Parathyroid adenoma (tissue), 2 donors: ENCODE measurements around the gene ANO10.

Experiments used
- H2AFZ ChIP-seq: fragments of 300-600 bp; sonication (generic); one replicate; pipeline ENCODE4 v1.7.0; 2017; ENCODE audit warnings: antibody characterized with exemption, mild to moderate bottlenecking
- H3K27ac ChIP-seq: fragments of 300-600 bp; sonication (generic); one replicate; pipeline ENCODE4 v1.7.0; 2017
- H3K27me3 ChIP-seq: fragments of 300-600 bp; sonication (generic); one replicate; pipeline ENCODE4 v1.7.0; 2017; ENCODE audit warnings: low read length; ENCODE audit not compliant: control insufficient read depth, insufficient read depth
- H3K36me3 ChIP-seq: fragments of 300-600 bp; sonication (generic); one replicate; pipeline ENCODE4 v1.7.0; 2017; ENCODE audit warnings: low read length; ENCODE audit not compliant: control insufficient read depth, insufficient read depth
- H3K4me1 ChIP-seq: fragments of 300-600 bp; sonication (generic); one replicate; pipeline ENCODE4 v1.7.0; 2017; ENCODE audit warnings: control low read depth
- H3K4me2 ChIP-seq: fragments of 300-600 bp; sonication (generic); one replicate; pipeline ENCODE4 v1.7.0; 2017; ENCODE audit warnings: low read length
- H3K4me3 ChIP-seq: fragments of 300-600 bp; sonication (generic); one replicate; pipeline ENCODE4 v1.7.0; 2017; ENCODE audit warnings: low read depth, low read length
- H3K79me2 ChIP-seq: fragments of 300-600 bp; sonication (generic); one replicate; pipeline ENCODE4 v1.7.0; 2017; ENCODE audit warnings: control low read depth
- H3K9ac ChIP-seq: fragments of 300-600 bp; sonication (generic); one replicate; pipeline ENCODE4 v1.7.0; 2017; ENCODE audit warnings: mild to moderate bottlenecking
- H3K9me3 ChIP-seq: fragments of 300-600 bp; sonication (generic); one replicate; pipeline ENCODE4 v1.7.0; 2017; ENCODE audit warnings: low read length; ENCODE audit not compliant: control insufficient read depth
- TF ChIP-seq, protein P1 (sequence below): fragments of 300-600 bp; sonication (generic); IDR thresholded peaks from one replicate; pipeline ENCODE4 v1.7.0; 2017; ENCODE audit warnings: antibody characterized with exemption, mild to moderate bottlenecking
- donor health status: primary hyperparathyroidism.

The ANO10 gene

GRCh38 chr3:43366481-43366880 is 255.3 kb downstream of the ANO10 start:
- H3K27me3 ChIP-seq, result no peaks in the 10 kb centered on the region
- TF ChIP-seq, protein P1, sequence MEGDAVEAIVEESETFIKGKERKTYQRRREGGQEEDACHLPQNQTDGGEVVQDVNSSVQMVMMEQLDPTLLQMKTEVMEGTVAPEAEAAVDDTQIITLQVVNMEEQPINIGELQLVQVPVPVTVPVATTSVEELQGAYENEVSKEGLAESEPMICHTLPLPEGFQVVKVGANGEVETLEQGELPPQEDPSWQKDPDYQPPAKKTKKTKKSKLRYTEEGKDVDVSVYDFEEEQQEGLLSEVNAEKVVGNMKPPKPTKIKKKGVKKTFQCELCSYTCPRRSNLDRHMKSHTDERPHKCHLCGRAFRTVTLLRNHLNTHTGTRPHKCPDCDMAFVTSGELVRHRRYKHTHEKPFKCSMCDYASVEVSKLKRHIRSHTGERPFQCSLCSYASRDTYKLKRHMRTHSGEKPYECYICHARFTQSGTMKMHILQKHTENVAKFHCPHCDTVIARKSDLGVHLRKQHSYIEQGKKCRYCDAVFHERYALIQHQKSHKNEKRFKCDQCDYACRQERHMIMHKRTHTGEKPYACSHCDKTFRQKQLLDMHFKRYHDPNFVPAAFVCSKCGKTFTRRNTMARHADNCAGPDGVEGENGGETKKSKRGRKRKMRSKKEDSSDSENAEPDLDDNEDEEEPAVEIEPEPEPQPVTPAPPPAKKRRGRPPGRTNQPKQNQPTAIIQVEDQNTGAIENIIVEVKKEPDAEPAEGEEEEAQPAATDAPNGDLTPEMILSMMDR, result no peak
- no peaks in the 10 kb centered on the region for H3K4me1 ChIP-seq
- H3K4me3 ChIP-seq, result no peak overlapping the region
- H3K9ac ChIP-seq, result no peak overlapping the region
- no peaks in the 10 kb centered on the region for H3K79me2 ChIP-seq
- no peaks in the 10 kb centered on the region for H3K36me3 ChIP-seq
- H2AFZ ChIP-seq, result no peak overlapping the region
- H3K9me3 ChIP-seq, result no peaks in the 10 kb centered on the region
- H3K4me2 ChIP-seq, result no peak overlapping the region
- no peak overlapping the region for H3K27ac ChIP-seq

DNA sequence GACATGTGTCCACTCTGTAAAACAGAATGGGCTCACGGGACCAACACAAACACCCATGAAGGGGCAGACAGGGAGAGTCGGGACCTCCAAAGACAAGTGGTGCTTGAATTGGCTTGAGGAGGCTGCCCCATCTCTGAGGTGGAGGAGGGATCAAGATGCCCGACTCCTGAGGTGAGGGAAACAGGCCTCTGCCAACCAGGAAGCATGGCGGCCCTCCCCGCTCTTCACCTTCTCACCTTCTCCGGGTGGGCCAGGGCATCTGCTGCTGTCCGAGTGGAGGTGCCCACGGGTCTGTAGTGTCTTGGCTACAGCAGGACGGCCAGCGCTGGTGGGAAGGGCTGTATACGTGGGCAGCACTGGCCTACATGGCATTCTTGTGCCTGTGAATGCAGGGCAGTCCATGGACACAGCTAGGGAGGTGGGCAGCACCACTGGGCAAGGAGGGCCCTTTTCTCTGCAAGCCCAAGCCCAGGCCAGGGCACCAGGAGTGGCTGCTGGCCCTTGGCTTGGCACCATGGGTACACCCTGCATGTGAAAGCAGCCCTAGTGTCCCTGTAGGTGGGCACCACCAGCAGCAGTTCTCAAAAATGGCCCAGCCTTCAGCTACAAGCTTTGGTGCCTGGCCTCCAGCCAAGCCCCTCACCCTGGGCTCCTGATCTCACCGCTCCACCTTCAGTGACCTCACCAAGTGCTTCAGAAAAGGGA is 256.1 kb downstream of the ANO10 start:
- no peaks in the 10 kb centered on the region for H3K79me2 ChIP-seq
- TF ChIP-seq, protein P1, result no peak
- no peaks in the 10 kb centered on the region for H3K36me3 ChIP-seq
- H3K27ac ChIP-seq, result no peak overlapping the region
- no peak overlapping the region for H3K9ac ChIP-seq
- no peak overlapping the region for H3K4me3 ChIP-seq
- no peak overlapping the region for H3K4me2 ChIP-seq
- no peaks in the 10 kb centered on the region for H3K4me1 ChIP-seq
- H3K27me3 ChIP-seq, result no peaks in the 10 kb centered on the region
- H2AFZ ChIP-seq, result no peak overlapping the region
- H3K9me3 ChIP-seq, result no peaks in the 10 kb centered on the region

DNA sequence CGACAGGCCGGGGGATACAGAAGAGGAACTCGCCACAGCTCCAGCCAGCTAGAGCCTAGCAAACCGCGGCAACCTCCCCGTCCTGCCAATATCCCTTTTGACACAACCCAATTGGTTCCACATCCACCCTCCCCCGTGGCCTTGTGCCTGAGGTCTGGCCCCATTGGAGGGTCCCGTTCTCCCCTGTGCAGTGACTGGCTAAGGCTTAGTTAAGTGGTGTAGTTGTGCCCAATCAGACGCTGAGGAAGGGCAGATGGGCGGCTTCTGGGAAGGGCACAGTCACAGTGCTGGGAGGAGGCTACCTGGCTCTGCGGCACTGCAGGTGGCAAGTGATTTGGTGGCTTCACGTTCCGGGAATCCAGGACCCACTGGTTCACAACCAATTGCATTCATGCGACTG is 256.9 kb downstream of the ANO10 start:
- no peak overlapping the region for H3K4me2 ChIP-seq
- no peak overlapping the region for H2AFZ ChIP-seq
- H3K9me3 ChIP-seq, result no peaks in the 10 kb centered on the region
- H3K79me2 ChIP-seq, result no peaks in the 10 kb centered on the region
- no peaks in the 10 kb centered on the region for H3K4me1 ChIP-seq
- TF ChIP-seq, protein P1, result no peak
- no peaks in the 10 kb centered on the region for H3K27me3 ChIP-seq
- H3K4me3 ChIP-seq, result no peak overlapping the region
- H3K9ac ChIP-seq, result no peak overlapping the region
- H3K36me3 ChIP-seq, result no peaks in the 10 kb centered on the region
- no peak overlapping the region for H3K27ac ChIP-seq

GRCh38 chr3:43364494-43364893 is 257.3 kb downstream of the ANO10 start:
- no peaks in the 10 kb centered on the region for H3K9me3 ChIP-seq
- no peak overlapping the region for H2AFZ ChIP-seq
- no peaks in the 10 kb centered on the region for H3K4me1 ChIP-seq
- H3K79me2 ChIP-seq, result no peaks in the 10 kb centered on the region
- no peaks in the 10 kb centered on the region for H3K36me3 ChIP-seq
- H3K27me3 ChIP-seq, result no peaks in the 10 kb centered on the region
- TF ChIP-seq, protein P1, result no peak
- no peak overlapping the region for H3K4me2 ChIP-seq
- no peak overlapping the region for H3K4me3 ChIP-seq
- H3K27ac ChIP-seq, result no peak overlapping the region
- no peak overlapping the region for H3K9ac ChIP-seq
